Dermis blood vessel endothelial cell (primary cell): ENCODE data around the gene EEF2K. TPM values are rescaled to one million over a fixed set of nuclear protein-coding genes. Genes with fewer than 3 reads are reported as not detected.
"Not testable (repeated sequence)": the region's sequence is repeated elsewhere in the genome, so short reads cannot be mapped to it uniquely, and the experiment has no call there.

Experiments used
- DNase-seq: peaks from one replicate; pipeline ENCODE4 v3.0.0; 2010
- total RNA-seq: library from RNA; depleted of rRNA; stranded (reverse); fragments of >200 nt; gene quantifications from 2 replicates; pipeline ENCODE4 v1.2.3, GENCODE V29; 2014

EEF2K gene
- total RNA-seq, 1 donor from 2014 or later, result 44.1 TPM

GRCh38 chr16:22190081-22190775 is 15.8 kb upstream of the EEF2K start:
- DNase-seq, result peak; percentile 100

- DNase-seq, result peak; percentile 100
Measured at GRCh38 chr16:22190776-22191531, 15.1 kb upstream of the EEF2K start.

- DNase-seq, result peak; percentile 55
Measured at GRCh38 chr16:22191532-22192260, 14.4 kb upstream of the EEF2K start.

- DNase-seq, result peak; percentile 96
Measured at GRCh38 chr16:22192261-22193062, 13.6 kb upstream of the EEF2K start.

GRCh38 chr16:22193063-22193411 is 13.0 kb upstream of the EEF2K start:
- no peak for DNase-seq

GRCh38 chr16:22194707-22195444 is 11.2 kb upstream of the EEF2K start:
- no peak for DNase-seq

GRCh38 chr16:22195445-22195694 is 10.7 kb upstream of the EEF2K start:
- DNase-seq, result no peak

- DNase-seq, result peak; percentile 93
Measured at GRCh38 chr16:22195695-22196558, 10.2 kb upstream of the EEF2K start.

GRCh38 chr16:22196559-22197168 is 9.4 kb upstream of the EEF2K start:
- DNase-seq, result not testable (repeated sequence)

- no peak for DNase-seq
Measured at GRCh38 chr16:22198547-22199293, 7.4 kb upstream of the EEF2K start.

GRCh38 chr16:22202261-22202637 is 3.8 kb upstream of the EEF2K start:
- no peak for DNase-seq

- no peak for DNase-seq
Measured at GRCh38 chr16:22203091-22203490, 3.0 kb upstream of the EEF2K start.

- no peak for DNase-seq
Measured at GRCh38 chr16:22204091-22204655, 1.9 kb upstream of the EEF2K start.

GRCh38 chr16:22205577-22206012 is 483 bp upstream of the EEF2K start:
- no peak for DNase-seq

- peak; percentile 85 for DNase-seq
Measured at GRCh38 chr16:22206842-22207714, 1.0 kb downstream of the EEF2K start.

GRCh38 chr16:22207715-22208360 is 1.8 kb downstream of the EEF2K start:
- no peak for DNase-seq

- DNase-seq, result no peak
Measured at GRCh38 chr16:22210285-22210684, 4.2 kb downstream of the EEF2K start.

- DNase-seq, result no peak
Measured at GRCh38 chr16:22210854-22211253, 4.8 kb downstream of the EEF2K start.
